HG03280 (cell line): ENCODE measurements around the gene TMEM175.
"Not testable (repeated sequence)": the region's sequence is repeated elsewhere in the genome, so short reads cannot be mapped to it uniquely, and the experiment has no call there.

Experiments
- ATAC-seq: cut with Tn5 transposase; IDR thresholded peaks from one replicate; pipeline ENCODE4 v1.9.1; 2021; ENCODE audit warnings: mild to moderate bottlenecking, moderate library complexity; ENCODE audit not compliant: unreplicated experiment

TMEM175 gene

DNA sequence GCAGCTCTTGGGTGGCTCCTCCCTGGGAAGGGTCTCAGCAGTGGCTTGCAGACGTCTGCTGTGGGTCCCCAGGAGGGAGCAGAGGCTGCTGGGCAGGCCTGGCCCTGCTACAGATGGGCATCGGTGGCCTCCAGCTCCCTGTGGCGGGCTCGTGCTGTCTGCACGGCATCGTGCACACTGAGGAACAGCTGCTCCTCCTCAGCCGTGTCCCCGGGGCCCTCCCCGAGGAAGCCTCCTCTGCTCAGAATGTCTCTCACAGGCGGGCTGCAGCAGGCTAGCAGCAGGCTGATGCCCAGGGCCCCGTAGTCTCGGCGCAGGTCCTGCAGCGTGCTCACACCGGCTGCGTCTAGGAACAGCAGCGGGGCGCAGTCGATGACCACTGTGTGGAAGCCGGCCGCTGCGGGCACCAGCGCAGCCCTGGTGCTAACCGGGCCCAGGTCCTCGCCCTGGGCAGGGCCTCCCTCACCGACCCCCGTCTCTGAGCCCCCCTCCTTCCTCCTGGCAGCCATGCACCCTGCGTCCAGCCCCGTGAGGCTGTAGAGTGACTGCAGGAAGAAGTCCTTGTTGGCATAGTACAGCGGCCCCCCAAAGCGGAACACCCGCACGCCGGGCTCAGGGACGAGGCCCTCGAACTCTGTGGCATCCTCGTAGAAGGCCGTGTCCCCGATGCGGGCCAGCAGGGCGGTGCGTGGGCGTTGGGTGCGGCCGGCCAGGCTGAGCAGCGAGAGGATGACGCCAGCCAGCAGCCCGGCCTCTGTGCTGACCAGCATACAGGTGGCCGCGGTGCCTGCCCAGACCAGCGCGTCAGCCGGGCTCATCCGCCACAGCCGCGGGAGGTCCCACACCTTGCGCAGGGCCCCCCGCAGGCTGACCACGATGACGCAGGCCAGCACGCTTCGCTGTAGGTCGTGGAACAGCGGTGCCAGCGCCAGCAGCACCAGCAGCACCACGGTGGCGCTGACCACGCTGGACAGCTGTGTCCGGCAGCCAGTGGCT is 56.8 kb downstream of the TMEM175 start:
- ATAC-seq = no peak

DNA sequence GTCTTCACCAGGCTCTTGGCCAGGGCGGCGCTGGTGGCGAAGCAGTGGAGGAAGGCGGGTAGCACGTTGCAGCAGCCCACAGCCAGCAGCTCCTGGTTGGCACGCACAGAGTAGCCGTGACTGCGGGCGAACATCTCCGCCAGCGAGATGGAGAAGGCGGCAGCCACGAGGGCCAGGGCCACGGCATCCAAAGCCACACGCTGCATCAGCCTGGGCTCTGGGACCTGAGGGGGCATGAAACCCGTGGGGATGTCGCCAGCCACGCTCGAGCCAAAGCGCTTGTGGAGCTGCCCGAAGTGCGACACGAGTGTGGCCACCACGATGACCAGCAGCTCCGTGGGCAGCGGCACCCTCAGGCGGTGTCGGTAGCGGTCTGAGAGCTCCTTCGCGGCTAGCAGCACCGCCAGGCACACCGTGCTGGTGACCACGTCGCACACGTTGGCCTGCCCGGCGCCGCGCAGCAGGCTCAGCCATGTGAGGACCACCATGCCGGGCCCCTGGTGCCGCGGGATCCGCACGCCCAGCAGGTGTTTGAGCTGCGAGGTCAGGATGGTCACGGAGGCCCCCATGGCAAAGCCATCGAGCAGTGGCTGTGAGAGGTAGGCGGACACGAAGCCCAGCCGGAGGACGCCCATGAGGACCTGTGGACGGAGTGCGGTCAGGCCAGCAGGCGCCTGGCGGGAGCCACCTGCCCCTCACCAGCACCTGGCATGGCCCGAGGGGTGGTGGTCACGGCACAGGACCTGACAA is 57.6 kb downstream of the TMEM175 start:
- no peak for ATAC-seq

DNA sequence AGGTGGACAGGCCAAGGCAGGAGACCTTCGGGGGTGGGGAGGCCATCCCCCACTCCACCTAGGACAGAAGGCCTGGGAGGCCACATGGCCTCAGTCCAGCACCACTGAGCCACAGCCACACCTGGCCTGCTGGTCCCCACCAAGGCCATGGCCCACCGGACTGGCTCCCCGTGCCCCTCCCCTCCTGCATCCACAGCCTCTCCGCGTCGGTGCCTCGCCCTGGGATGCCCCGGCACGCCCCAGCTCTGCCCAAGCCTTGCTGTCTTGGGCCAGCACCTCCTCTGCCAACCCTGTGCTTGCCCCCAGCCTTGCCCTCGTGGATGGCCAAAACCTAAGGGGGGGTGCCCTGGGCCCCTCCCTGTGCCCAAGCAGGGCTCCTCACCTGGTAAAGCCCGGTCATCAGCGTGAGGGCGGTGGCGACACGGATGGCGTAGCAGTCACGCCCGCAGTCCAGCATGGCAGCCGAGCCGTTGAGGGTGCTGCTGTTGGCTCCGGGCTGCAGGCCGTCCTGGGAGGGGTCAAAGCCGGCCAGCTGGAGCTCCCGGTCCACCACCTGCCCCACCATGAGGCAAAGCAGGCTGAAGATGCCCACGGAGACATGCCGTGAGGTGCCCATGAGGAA is 58.6 kb downstream of the TMEM175 start:
- ATAC-seq = no peak

DNA sequence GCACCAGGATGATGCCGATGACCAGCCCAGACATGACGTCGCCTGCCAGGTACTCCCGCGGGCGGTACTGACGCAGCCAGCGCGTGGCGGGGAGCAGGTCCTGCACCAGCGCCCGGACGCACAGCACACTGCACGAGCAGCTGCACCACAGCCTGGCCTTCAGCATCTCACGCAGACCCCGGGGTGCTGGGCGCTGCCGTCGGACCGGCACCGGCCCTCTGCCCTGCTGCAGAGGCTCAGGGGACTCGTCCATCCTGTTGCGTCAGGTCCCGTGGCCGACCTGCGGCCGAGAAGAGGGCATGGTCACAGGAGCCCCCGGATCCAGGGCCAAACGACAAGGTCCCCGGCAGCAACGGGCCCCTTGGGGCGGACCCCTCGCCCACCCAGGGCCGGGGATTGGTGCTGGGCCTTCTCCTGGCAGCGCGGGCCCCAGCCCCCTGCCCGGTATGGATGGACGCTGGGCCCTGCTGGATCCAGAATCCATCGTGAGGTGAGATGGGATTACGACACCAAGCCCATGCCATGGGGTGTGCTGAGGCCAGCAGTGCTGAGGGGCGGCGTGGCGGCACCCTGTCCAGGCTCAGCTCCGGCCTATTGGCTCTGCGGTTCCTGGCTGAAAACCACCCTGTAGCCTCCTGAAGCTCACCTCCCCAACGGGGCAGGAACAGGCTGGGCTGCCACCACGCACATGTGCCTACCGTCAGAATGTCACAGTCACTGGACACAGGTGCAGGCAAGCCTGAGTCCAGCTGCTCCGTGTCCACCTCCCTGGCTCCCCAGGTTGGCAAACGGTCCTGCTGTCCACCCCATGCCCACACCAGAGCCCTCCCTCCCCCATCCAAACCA is 59.4 kb downstream of the TMEM175 start:
- ATAC-seq = no peak

DNA sequence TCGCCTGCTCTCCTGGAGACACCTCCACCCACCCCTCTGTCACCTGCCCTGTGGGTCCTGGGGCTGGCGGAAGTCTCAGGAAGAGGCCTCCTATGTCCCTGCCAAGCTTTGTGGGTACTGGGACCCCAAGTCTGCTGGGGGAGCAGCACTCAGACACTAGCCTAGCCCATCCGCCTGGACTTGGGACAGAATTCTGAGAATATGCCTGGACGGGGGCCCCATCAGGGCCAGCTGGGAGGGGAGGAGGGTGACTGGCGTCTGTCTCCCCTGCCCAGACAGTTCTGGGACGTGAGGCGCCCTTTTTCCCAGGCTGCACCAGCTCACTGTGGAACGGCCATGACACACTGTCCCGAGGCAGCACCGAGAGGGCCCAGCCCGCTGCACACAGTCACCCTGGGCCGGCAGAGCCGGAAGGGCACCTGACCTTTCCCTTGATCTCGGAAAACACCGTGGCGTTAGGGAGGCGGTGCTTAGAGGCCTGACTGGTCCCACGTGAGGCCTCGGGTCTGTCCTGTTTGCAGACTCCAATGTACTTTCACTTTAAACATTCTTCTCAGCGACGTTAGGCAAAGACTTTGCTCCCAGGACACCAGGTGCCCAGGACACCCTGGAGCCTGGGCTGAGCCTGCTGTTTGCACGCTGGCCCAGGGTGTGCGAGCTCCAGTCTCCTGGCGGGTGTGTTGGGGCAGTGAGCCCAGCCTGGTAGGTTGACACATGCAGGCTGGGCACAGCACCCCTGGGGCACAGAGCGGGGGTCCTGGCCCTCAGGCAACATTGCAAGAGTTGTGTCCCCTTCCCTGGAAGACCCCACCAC is 60.2 kb downstream of the TMEM175 start:
- no peak for ATAC-seq

DNA sequence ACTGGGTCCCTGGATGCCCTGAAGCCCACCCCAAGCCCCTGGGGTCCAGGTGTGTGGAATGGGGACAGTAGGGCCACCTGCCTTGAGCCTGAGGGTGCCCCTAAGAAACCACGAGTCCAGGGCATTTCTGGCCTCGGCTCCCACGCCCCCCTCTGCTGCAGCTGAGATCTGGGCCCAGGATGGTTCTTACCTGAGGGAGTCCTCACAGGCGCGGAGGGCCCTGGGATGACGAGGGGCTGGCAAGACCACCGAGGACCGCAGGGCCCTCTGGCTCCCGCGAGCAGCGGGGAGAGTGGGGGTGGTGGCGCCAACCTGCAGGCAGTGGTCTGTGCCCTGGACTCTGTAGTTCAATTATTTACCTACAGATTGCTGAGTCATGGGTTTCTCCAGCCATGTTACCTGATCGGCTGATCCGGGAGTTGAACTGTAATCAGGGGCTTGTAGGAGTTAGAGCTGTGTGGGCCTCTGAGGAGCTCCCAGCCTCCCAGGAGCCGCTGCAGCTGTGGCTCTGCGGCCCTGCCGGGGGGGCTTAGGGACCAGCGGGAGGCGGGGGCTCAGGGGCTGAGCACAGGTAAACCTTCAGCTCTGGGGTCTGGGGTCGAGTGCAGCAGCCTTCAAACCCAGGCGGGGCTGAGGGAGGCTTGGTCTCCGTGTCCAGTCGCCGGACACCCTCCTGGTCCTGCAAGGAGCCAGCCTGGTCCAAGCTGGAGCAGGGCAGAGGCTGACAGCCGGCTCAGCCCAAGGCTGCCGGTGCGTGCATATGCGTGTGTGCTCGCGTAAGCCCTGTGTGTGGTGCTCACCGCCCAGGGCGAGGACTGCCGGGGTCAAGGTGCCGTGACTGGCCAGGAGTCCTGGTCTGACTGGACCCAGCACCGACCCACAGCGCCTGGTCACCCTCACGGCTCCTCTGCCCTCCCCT is 61.1 kb downstream of the TMEM175 start, which contains the start of gene SLC26A1:
SLC26A1 (minus strand) TSS at position 294 of the 919 bp plus-strand sequence. CDS start 1,701 bp downstream, outside the sequence.
- ATAC-seq = no peak

DNA sequence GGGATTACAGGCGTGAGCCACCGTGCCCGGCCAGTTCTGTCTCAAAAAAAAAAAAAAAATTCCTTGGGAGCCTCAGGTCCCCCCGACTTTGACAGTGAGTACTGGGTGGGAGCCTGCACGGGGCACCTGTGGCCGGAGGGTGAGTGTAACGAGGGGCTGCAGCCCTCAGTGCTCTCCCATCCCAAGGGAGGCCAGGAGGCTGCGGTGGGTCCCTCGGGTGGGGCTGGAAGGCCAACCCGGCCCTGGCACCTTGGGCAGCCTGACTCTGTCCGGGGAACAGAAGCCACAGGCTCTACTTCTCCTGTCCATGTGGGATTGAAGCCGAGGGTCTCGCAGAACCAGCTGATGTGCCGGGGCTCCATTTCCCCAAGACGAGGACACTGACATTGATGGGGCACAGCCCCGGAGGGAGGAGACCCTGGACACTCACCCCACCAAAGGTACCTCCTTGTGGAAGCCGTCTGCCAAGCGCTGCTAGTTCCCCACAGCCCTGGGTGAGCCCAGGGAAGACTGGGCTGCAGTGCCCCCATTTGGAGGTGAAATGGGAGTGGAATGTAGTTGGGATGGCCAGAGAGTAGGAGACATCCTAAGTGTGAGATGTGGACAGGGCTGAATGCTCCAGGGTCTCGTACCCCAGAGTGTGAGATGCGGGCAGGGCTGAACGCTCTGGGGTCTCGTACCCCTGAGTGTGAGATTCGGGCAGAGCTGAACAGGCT is 63.2 kb downstream of the TMEM175 start:
- ATAC-seq = no peak

DNA sequence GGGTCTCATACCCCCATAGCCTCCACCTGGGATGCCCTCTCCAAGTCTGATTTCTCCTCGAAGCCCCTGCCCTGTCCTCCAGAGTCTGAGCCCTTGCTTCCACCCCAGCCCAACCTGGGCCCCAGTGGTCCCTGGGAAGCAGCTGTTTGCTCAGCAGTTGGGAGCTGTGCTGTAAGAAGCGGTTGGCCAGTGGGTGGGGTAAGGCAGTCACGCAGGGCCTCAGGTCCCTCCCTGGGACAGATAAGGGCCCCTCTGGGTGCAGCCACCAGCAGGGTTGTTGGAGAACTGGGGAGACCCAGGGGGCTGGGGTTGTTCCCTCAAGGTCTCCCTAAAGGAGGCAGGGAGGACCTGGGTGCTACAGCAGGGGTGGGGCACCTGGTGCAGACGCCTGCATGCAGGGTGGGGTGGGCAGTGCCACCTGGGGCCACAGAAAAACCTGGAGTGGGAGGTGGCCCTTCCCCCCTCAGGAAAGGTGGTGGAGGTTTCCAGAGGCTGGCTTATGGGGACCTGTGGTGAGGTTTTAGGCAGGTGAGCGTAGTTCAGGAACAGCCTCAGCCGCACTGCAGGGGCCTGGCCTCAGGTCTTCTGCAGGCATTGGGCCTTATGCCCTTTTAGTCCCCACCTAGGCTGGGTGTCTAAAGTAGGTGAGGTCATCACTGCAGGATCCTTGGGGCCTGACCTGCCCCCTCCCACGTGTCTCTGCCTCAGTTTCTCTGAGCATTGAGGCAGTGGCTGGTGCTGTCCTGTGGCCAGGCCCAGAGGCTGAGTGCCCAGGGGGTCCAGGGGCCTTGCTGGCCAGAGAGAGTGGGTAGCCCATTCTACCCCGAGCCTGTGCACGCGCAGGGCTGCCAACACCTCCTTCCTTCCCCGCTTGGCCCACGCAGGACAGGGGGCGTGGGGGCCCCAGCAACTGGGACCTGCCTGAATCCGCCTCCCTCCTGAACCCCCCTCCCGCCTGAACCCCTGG is 64.1 kb downstream of the TMEM175 start:
- ATAC-seq = no peak

DNA sequence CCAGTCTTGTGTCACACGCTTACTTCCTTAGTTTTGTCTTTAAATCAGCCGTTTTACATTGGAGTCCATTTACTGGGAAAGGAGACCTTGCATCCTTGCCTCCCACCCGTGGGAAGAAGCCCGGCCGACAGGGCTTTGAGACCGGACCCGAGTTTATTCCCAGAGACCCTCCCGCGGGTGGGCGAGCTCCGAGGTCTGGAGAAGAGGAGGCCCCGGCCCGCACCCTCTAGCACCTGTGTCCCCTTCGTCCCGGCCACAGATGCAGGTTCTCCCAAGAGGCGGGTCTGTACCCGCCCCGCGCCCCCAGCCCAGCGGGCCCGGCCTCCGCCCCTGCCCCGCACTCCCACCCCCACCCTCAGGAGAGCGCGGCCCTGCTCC is 64.7 kb downstream of the TMEM175 start:
- no peak for ATAC-seq

DNA sequence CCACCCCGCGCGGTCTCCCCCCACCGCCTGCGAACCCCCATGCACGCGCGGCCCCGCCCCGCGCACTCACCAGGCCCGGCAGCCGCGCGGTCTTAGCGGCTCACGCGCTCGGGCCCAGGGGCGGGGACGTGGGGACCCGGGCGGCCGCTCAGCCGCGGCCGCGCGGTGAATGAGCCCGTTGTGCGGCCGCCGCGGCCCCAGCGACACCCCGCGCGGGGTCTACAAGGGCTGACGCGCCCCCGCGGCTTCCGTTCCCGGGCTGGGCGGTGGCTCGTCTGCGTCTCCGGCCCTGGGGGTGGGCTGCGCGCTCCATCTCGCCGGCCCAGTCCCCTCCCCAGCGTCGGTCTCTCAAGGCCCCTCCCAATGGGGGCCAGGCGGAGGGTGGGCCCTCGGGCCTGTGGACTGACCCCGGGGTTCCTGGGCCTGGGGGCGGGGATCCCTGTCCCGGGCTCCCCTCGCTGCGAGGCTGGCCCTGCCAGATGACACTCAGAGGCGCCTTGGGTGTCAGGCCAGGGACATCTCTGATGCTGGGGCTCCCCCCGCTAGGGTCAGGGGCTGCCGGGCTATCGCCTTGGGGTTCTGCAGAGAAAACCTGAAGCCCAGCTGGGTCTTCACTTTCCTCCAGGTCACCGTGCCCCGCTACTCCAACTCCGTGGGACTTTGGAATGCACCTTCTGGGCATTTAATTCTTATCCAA is 65.3 kb downstream of the TMEM175 start:
- ATAC-seq = no peak

DNA sequence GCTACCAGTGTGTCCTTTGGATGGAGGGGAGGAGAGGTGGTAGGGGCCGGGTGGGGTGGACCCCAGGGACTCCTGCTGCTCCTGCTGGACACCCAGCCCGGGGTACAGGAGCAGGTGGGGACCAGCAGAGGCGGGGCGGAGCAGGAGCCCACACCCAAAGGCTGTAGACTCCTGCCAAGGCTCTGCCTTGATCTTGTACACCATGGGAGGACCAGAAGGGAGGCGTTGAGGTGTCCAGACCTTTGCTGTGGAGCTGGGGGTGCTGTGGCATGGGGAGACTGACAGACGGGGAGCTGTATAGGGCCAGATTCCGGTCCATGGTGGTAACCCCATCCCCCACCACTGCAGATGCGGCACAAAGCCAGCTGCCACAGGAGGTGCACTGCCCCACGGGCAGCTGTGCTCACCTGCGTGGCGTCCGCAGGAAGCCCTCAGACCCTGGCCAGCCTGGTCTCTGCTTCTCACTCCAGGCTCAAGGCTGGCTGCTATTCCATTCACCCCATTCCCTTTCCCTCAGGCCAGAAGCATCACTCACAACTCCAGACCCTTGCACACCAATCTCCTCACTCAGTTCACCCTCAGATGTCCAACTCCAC is 65.9 kb downstream of the TMEM175 start:
- no peak for ATAC-seq

DNA sequence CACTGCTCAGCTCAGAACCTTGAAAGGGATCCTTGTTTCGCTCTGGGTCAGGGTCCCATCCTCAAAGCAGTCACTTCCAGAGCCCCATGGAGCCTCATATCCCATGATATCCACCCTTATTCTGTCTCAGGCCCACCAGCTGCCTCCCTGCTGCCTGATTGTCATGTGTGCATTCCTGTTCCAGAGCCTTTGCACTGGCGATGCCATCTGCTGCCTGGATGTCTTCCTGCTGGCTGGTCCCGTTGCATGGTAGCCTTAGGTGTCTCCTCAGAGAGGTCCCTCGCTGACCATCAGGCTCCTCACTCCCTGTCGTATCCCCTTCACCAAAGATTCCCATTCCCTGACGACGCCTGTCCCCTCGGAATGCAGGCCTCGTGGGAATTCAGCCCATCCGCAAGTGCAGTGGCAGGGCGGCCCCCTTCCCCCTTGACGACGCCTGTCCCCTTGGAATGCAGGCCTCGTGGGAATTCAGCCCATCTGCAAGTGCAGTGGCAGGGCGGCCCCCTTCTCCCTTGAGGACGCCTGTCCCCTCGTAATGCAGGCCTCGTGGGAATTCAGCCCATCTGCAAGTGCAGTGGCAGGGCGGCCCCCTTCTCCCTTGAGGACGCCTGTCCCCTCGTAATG is 67.1 kb downstream of the TMEM175 start:
- ATAC-seq = not testable (repeated sequence)

DNA sequence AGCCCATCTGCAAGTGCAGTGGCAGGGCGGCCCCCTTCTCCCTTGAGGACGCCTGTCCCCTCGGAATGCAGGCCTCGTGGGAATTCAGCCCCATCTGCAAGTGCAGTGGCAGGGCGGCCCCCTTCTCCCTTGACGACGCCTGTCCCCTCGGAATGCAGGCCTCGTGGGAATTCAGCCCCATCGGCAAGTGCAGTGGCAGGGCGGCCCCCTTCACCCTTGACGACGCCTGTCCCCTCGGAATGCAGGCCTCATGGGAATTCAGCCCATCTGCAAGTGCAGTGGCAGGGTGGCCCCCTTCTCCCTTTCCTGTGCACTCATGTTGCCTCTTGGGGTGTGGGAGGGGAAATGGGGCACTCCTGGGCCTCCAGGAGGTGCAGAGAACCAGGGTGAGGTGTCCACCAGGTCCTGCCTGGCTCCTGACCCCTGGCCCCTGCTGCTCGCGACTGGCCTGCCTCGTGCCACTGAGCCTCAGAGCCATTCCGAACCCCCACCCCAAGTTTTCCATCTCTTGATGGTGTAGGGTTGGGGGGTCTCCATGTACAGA is 67.7 kb downstream of the TMEM175 start:
- ATAC-seq = no peak

DNA sequence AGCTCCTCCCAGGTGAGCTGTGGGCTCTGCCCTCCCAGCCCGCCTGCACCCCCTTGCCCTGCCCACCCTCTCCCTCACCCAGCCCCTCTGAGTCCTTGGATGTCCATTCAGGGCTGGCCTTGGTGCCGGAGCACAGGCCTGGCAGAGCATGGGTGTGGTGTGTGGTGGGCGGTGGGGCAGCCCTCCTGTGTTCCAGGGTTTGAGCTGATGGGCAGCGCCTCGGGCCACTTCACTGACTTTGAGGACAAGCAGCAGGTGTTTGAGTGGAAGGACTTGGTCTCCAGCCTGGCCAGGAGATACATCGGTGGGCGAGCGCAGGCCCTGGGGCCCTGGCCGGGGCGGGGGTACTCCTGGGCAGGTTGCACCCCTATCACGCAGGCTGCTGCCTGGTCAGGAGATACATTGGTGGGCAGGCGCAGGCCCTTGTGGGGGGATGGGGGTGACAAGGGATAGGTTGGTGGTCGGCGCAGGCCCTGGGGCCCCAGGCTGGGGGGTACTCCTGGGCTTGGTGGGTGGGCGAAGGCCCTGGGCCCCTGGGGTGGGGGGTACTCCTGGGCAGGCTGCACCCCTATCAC is 68.5 kb downstream of the TMEM175 start:
- no peak for ATAC-seq
